ENCODE data around the gene GARNL3. TPM values are rescaled to one million over a fixed set of nuclear protein-coding genes. Genes with fewer than 3 reads are reported as not detected.

Gene GARNL3
- total RNA-seq, 2 experiments from 2014 or later = 0.63 to 1.8 TPM

DNA sequence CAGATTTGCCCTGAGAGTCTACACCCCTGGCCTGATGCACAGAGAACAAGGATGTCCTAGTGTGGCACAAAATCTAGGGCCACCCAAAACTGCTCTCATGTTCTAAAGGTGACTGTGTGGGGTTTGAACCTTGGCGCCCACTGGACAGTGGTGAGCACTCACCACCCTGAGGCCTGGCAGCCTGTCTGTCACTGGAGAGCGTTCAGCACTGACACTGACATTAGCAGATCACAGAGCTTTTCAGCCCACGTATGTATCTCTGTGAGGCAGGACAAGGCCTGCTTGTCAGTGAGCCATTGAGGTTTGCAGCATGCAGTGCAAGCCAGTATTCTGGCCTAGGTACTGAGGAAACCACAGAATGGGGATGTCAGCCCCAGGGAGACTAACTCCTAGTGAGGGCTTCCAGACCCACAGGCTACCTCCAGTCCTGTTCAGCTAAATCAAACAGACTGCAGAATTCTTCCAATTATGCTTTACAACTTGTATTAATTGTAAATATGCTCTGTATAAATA is 93.5 kb downstream of the GARNL3 start:
- Mint-ChIP-seq H3K27me3 (peaks cover 70% of the 10 kb centered on the region), H3K4me3 (no peak overlapping the region), H3K36me3 (ENCODE audit: low read depth) (no peaks in the 10 kb centered on the region), H3K9me3 (no peaks in the 10 kb centered on the region), H3K4me1 (ENCODE audit: low read depth) (no peaks in the 10 kb centered on the region), H3K27ac (no peak overlapping the region)
- ChIA-PET CTCF (no interaction called here), POLR2A (no interaction called here)
- Histone ChIP-seq H3K36me3 (ENCODE audit: insufficient read depth, low read length) (no peaks in the 10 kb centered on the region), H3K27ac (ENCODE audit: low read depth in 1 of 2, low read length in 2 of 2) (no peak overlapping the region), H3K4me1 (ENCODE audit: insufficient read depth, low read length) (no peaks in the 10 kb centered on the region), H3K4me3 (ENCODE audit: low read length) (no peak overlapping the region), H3K9me3 (ENCODE audit: control insufficient read depth in 1 of 2, insufficient read depth in 1 of 2, low read length in 2 of 2) (no peaks in the 10 kb centered on the region), H3K27me3 (ENCODE audit: control insufficient read depth in 1 of 2, insufficient read depth in 2 of 2, low read length in 2 of 2) (peaks cover 3 to 23% of the 10 kb centered on the region in 2 experiments)
- TF ChIP-seq, protein P1, sequence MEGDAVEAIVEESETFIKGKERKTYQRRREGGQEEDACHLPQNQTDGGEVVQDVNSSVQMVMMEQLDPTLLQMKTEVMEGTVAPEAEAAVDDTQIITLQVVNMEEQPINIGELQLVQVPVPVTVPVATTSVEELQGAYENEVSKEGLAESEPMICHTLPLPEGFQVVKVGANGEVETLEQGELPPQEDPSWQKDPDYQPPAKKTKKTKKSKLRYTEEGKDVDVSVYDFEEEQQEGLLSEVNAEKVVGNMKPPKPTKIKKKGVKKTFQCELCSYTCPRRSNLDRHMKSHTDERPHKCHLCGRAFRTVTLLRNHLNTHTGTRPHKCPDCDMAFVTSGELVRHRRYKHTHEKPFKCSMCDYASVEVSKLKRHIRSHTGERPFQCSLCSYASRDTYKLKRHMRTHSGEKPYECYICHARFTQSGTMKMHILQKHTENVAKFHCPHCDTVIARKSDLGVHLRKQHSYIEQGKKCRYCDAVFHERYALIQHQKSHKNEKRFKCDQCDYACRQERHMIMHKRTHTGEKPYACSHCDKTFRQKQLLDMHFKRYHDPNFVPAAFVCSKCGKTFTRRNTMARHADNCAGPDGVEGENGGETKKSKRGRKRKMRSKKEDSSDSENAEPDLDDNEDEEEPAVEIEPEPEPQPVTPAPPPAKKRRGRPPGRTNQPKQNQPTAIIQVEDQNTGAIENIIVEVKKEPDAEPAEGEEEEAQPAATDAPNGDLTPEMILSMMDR (IDR thresholded peaks at IDR 0.05) = no peak
- ATAC-seq (ENCODE audit: poor library complexity) (no peak), DNase-seq (no peak)
- intact Hi-C loops (cut with DNase I, micrococcal nuclease) = no loop called here

DNA sequence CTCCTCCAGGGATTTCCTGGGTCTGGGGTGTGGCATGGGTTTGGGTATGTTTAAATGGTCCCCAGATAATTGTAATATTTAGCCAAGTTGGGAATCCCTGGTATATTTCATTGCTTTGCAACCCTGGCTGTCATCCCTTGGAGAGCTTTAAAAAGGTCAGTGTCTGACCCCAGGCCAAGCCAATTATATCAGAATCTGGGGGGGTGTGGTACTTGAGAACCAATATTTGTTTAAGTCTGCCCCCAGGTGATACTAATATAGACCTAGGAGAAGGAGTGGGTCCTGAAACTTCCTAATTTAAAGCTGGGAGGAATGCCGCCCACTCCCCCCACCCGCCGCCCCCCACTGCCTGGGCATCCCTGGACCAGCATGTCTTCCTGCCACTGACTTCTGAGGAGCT is 94.2 kb downstream of the GARNL3 start:
- ChIA-PET POLR2A (no interaction called here), CTCF (no interaction called here)
- ATAC-seq (ENCODE audit: poor library complexity) = no peak
- intact Hi-C loops (cut with DNase I, micrococcal nuclease) = no loop called here
- H3K4me1 ChIP-seq (ENCODE audit: insufficient read depth, low read length) = no peaks in the 10 kb centered on the region
- H3K27ac Mint-ChIP-seq = no peak overlapping the region
- H3K4me3 ChIP-seq (ENCODE audit: low read length) = no peak overlapping the region
- peaks cover 69% of the 10 kb centered on the region for H3K27me3 Mint-ChIP-seq
- H3K27ac ChIP-seq (ENCODE audit: low read depth in 1 of 2, low read length in 2 of 2) = no peak overlapping the region
- no peaks in the 10 kb centered on the region for H3K4me1 Mint-ChIP-seq (ENCODE audit: low read depth)
- H3K9me3 ChIP-seq (ENCODE audit: control insufficient read depth in 1 of 2, insufficient read depth in 1 of 2, low read length in 2 of 2) = no peaks in the 10 kb centered on the region
- TF ChIP-seq, protein P1 (IDR thresholded peaks at IDR 0.05) = no peak
- no peak for DNase-seq
- H3K36me3 Mint-ChIP-seq (ENCODE audit: low read depth) = no peaks in the 10 kb centered on the region
- no peaks in the 10 kb centered on the region for H3K36me3 ChIP-seq (ENCODE audit: insufficient read depth, low read length)
- H3K27me3 ChIP-seq (ENCODE audit: control insufficient read depth in 1 of 2, insufficient read depth in 2 of 2, low read length in 2 of 2) = peaks cover 3 to 18% of the 10 kb centered on the region in 2 experiments
- H3K4me3 Mint-ChIP-seq = no peak overlapping the region
- no peaks in the 10 kb centered on the region for H3K9me3 Mint-ChIP-seq

DNA sequence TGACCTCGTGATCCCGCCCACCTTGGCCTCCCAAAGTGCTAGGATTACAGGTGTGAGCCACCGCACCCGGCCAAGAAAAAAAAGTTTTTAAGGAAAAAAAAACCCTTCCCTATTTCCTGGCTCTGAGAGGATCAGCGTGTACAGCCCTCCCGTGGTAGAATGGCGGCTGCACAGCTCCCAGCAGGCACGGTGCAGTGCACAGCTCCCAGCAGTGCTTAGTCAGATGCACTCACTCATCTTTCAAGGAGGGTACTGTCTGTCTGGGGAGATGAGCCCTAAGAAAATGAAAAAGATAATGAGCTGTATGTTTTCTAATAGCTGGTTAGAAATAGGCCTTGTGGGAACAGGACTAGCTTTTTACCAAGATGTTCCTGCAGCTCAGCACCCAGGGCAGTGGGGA is 95.7 kb downstream of the GARNL3 start:
- H3K27ac ChIP-seq (ENCODE audit: low read depth in 1 of 2, low read length in 2 of 2) = no peak overlapping the region
- H3K4me1 ChIP-seq (ENCODE audit: insufficient read depth, low read length) = no peaks in the 10 kb centered on the region
- H3K27me3 ChIP-seq (ENCODE audit: control insufficient read depth in 1 of 2, insufficient read depth in 2 of 2, low read length in 2 of 2) = peaks cover 3 to 9% of the 10 kb centered on the region in 2 experiments
- ChIA-PET CTCF (no interaction called here), POLR2A (no interaction called here)
- Mint-ChIP-seq H3K9me3 (no peaks in the 10 kb centered on the region), H3K4me1 (ENCODE audit: low read depth) (no peaks in the 10 kb centered on the region), H3K27me3 (peaks cover 66% of the 10 kb centered on the region), H3K36me3 (ENCODE audit: low read depth) (no peaks in the 10 kb centered on the region), H3K4me3 (no peak overlapping the region), H3K27ac (no peak overlapping the region)
- H3K4me3 ChIP-seq (ENCODE audit: low read length) = no peak overlapping the region
- DNase-seq (no peak), ATAC-seq (ENCODE audit: poor library complexity) (no peak)
- intact Hi-C loops (cut with DNase I, micrococcal nuclease) = no loop called here
- no peaks in the 10 kb centered on the region for H3K9me3 ChIP-seq (ENCODE audit: control insufficient read depth in 1 of 2, insufficient read depth in 1 of 2, low read length in 2 of 2)
- H3K36me3 ChIP-seq (ENCODE audit: insufficient read depth, low read length) = no peaks in the 10 kb centered on the region
- TF ChIP-seq, protein P1 (IDR thresholded peaks at IDR 0.05) = no peak

All from CD4-positive, alpha-beta T cell (primary cell).